Skin of body (tissue), 2 donors: ENCODE data around the gene CATSPERB. TPM values are rescaled to one million over a fixed set of nuclear protein-coding genes. Genes with fewer than 3 reads are reported as not detected.
"Not testable (repeated sequence)": the region's sequence is repeated elsewhere in the genome, so short reads cannot be mapped to it uniquely, and the experiment has no call there.

ENCODE experiments used
- DNase-seq: peaks from one replicate; lab custom pipeline; 2025; lab: John Stamatoyannopoulos, UW
- total RNA-seq: library from RNA; depleted of rRNA; stranded (reverse); fragments of >200 nt; gene quantifications from one replicate; pipeline ENCODE4 v1.2.3, GENCODE V29; 2014

CATSPERB gene
- total RNA-seq, 1 donor from 2014 or later, result 0.89 TPM

GRCh38 chr14:91582761-91583160 is 149.1 kb downstream of the CATSPERB start:
- DNase-seq, result no peak

DNA sequence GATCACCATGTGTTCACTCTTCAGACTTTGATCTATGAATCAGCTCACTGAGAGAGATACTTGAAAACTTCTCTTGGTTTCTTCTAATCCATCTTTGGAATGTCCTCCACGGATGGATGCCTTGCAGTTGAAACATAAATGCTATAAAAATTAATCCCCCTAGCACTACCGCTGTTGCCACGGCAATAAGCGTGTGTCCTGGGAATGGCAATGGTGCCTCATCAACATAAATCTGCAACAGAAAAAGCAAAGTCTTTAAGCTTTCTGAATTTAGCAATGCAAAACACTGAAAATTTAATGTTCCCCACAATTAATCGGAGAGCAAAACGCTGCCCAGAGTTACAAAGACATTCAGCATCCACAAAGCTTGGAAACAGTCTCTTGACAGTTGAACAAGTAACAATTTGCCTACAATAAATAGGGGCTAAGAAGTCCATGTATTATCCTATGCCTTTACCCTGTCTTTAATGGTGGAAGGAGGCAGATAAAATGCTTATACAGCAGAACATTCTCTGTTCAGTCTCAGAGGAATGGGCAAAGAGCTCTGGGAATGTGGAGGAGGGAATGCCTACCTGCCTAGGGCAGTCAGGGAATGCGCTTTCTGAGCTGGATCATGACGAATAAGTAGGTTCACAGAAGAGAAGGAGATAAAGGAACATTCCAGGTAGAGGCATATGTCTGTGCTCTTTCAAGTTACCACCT is 150.9 kb downstream of the CATSPERB start:
- no peak for DNase-seq

DNA sequence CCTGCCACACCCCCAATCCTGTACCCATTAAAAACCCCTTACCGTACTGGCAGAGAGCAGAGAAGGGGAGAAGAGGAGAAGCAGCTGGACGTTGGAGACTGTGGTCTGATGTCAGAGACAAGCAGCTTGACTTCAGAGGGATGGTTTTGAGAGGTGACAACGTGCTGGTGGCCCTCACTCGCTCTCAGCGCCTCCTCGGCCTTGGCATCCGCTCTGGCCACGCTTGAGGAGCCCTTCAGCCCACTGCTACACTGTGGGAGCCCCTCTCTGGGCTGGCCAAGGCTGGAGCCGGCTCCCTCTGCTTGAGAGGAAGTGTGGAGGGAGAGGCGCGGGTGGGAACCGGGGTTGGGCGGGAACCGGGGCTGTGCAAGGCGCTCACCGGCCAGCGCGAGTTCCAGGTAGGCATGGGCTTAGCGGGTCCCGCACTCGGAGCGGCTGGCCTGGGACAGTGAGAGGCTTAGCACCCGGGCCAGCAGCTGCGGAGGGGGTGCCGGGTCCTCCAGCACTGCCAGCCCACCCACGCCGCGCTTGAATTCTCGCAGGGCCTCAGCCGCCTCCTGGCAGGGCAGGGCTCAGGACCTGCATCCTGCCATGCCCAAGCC is 154.2 kb downstream of the CATSPERB start:
- DNase-seq, result no peak

DNA sequence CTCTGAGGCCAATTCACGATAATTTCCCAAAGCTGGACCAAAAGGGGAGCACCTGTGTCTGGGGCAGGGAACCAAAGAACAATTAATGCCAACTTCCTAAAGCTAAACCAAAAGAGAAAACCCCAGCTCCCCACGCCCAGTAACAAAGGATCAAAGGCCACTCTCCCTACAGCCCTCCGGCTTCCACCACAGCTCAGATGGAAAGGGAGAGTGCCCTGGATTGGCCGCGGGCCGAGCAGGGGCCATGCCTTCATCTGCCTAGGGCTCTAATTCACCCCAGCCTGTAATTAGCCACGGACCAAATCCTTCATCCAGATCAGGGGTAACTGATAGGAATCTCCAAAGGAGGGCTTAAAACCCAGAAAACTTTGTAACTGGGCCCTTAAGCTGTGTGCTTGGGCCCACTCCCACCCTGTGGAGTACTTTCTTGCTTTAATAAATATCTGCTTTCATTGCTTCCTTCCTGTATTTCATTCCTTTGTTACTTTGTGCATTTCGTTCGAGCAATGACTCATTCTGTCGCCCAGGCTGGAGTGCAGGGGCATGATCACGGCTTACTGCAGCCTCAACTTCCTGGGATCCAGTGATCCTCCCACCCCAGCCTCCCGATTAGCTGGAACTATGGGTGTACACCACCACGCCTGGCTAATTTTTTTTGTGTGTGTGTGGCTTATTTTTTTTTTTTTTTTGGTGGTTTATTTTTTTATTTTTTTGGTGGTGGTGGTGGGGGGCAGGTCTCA is 156.2 kb downstream of the CATSPERB start:
- no peak for DNase-seq

DNA sequence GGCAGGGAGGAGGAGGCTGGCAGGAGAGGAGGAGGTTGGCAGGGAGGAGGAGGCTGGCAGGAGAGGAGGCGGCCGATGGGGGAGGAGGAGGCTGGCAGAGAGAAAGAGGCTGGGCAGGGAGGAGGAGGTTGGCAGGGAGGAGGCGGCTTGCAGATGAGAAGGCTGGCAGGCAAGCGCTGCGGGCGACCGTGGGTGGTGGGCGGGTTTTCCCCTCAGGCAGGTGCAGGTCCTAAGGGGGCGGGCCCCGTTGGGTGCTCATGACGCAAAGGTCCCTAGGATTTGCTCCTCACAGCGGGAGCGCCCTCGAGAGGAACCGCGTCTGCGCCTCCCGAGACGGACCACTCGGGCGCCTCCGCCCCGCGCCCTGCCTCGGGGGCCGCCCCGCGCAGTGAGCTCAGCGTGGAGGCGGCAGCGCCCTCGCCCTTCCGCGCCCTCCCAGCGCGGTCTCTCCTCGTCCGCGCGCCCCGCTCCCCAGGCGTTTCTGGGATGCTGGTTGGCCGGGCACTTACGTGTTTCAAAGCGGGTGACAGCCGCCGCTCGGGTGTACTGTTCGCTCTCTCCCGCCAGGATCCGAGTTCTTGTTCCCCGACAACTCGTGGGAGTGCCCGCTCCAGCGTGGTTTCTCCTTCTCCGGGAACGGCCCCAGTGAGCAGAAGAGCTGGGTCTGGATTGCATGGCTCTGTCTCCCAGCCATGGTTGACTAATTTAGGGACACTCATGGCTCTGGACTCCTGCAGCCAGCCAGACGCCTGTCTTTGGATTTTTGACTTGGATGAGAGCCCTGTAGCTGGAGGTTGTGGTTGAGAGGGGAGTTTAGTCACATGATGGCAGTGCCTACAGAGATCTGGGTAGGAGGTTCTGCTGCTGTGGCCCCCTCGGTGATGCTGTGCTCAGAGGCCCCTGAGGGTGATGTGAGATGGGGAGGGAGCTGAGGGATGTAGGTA is 157.7 kb downstream of the CATSPERB start:
- DNase-seq, result no peak

- no peak for DNase-seq
Measured at GRCh38 chr14:91573528-91573893, 158.4 kb downstream of the CATSPERB start.

GRCh38 chr14:91570021-91570420 is 161.9 kb downstream of the CATSPERB start:
- DNase-seq, result no peak

DNA sequence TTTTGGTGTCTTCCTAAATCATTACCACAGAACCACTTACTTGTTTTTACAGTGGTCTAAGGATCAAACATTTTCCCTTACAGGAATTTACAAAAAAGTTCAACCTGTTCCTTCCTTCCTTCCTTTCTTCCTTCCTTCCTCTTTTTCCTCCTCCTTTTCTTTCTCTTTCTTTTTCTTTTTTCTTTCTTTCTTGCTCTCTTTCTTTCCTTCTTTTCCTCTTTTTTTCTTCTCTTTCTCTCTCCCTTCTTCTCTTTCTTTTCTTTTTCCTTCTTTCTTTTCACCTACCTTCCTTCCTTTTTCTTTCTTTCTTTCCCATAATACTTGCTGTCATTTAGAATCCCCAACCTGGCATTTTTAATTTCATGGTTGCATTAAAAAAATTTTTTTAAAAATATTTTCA is 162.6 kb downstream of the CATSPERB start:
- no peak for DNase-seq

DNA sequence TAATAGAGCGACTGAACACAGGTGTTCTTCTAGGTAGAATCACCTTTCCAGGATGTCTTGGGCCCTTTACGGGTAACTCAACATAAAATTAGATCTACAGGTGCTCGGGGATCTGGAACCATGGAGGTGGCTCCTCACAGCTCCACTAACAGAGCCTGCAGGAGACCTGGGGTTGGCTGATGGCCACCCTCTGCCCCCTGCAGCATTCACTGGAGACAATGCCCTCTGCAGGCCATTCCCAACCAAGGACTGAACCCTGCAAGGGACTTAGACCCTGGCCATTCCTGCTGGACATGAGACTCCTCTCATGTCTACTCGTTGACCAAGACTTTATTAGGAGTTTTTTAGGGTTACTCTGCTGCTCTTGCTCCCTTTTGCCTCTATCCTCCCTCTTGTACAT is 163.3 kb downstream of the CATSPERB start:
- no peak for DNase-seq

GRCh38 chr14:91567827-91568226 is 164.1 kb downstream of the CATSPERB start:
- not testable (repeated sequence) for DNase-seq

DNA sequence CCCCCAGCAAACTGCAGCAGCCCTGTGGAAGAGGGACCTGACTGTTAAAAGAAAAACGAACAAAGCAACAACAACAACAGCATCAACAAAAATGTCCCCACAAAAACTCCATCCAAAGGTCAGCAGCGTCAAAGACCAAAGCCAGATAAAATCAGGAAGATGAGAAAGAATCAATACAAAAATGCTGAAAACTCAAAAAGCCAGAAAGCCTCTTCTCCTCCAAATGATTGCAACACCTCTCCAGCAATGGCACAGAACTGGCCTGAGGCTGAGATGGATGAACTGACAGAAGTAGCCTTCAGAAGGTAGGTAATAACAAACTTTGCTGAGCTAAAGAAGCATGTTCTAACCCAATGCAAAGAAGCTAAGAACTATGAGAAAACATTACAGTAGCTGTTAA is 176.4 kb downstream of the CATSPERB start:
- no peak for DNase-seq

GRCh38 chr14:91554535-91555332 is 177.2 kb downstream of the CATSPERB start:
- DNase-seq, result no peak

DNA sequence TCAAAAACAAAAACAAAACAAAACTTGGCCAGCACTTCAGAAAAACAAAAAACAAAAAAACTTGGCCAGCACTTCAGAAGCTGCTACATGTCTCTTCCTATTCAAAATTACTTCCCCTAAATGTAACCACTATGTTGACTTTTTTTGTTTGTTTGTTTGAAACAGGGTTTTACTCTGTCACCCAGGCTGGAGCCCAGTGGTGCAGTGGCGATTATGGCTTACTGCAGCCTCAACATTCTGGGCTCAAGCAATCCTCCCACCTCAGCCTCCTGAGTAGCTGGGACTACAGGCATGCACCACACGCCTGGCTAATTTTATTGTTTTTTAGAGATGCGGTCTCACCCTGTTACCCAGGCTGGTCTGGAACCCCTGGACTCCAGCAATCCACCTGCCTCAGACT is 183.8 kb downstream of the CATSPERB start:
- DNase-seq, result no peak

DNA sequence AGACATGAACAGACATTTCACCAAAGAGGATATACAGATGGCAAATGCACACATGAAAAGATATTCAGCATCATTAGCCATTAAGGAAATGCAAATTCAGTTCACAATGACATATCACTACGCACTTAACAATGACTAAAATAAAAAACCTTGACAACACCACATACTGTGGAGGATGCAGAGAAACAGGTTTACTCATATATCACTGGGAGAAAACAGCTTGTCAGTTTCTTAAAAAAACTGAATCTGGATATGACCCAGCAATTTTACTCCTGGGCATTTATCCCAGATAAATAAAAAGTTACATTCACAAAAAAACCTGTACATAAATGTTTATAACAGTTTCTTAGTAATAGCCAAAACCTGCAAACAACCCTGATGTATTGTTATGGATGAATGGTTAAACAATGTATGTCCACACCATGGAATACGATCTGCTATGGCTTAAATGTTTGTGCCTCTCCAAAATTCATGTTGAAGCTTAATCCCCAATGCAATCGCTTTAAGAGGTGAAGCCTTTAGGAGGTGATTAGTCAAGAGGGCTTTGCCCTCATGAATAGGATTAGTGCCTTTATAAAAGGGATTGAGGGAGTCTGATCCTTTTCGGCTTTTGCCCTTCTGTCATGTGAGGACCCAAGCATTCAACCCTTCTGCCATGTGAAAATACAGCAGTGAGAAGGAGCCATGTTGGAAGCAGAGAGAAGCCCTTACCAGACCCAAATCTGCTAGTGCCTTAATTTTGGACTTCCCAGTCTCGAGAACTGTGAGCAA is 185.8 kb downstream of the CATSPERB start:
- no peak for DNase-seq

DNA sequence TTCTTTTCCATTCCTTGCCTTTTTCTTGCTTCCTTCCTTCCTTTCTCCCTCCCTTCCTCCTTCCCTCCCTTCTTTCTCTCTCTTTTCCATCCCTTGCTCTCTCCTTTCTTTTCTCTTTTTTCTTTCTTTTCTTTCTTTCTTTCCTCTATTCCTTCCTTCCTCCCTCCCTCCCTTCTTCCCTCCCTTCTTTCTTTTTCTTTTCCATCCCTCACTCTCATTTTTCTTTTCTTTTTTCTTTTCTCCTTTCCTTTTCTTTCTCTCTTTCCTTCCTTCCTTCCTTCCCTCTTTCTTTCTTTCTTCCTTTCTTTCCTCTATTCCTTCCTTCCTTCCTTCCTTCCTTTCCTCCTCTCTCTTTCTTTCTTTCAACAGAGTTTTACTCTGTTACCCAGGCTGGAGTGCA is 186.7 kb downstream of the CATSPERB start:
- no peak for DNase-seq

DNA sequence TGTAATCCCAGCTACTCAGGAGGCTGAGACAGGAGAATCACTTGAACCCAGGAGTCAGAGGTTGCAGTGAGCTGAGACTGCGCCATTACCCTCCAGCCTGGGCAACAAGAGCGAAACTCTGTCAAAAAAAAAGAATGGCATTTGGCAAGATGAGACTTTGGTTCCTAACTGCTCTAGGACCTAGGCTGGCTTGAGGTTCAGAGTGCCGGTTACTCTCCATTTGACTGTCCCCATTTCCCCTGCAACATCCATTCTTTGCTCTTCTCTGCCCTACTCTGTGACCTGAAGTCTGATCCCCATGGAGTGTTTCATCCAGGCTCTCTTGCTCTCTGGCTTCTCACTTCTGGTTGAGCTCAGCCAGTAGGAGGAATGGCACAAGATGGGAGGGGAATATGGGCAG is 195.6 kb downstream of the CATSPERB start:
- DNase-seq, result no peak

- DNase-seq, result not testable (repeated sequence)
Measured at GRCh38 chr14:91534059-91534458, 197.8 kb downstream of the CATSPERB start.

- DNase-seq, result no peak
Measured at GRCh38 chr14:91533623-91534022, 198.3 kb downstream of the CATSPERB start.
